T-helper 2 cell (primary cell): ENCODE results near the gene SLX4IP.

Experiments
- DNase-seq, 5 experiments: peaks; one replicate each; pipeline versions ENCODE4 v3.0.0 to v3.0.0-alpha.2; 2012 to 2022

SLX4IP gene

DNA sequence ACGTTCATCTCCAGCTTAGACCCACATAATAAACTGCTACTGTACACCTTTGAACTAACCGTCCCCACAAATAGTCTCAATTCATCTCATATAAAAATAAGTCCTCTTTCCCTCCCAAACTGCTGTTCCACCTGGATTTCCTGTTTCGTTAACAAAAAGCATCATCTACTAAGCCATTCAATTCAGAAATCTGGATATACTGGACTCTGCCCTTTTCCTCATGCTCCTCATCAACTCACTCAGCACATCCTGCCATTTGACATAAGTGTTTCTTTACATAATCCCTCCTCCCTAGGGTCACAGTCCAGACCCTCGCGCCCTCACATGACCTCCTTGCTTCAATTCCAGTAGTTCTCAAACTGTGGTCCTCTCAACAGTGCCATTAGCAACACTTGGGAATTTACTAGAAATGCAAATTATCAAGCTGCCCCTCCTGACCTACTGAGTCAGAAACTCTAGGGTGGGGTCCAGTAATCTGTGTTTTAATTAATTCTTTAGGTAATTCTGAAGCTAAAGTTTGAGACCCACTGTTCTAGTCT, 5.6 kb upstream of the SLX4IP start:
- no peak for DNase-seq

DNA sequence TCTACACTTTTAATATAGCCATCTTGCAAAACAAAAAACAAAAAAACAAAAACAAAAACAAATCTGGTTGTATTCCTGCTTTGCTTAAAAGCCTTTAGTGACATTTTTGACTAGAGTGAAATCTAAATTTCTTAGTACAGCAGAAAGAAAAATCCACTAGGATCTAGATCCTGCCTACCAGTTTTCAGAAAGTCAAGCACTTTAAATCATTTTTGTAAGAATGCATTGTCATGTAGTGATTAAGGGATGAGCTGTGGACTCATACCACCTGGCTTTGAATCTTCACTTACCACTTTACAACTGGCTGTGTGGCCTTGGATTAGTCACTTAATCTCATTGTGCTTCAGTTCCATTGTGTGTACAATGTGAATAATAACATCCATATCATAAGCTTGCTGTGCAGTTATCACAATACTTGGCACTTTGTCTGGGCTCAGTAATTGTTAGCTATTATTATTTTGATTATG, 5.1 kb upstream of the SLX4IP start:
- peak in 1 of 5 experiments; percentile 58 for DNase-seq

DNA sequence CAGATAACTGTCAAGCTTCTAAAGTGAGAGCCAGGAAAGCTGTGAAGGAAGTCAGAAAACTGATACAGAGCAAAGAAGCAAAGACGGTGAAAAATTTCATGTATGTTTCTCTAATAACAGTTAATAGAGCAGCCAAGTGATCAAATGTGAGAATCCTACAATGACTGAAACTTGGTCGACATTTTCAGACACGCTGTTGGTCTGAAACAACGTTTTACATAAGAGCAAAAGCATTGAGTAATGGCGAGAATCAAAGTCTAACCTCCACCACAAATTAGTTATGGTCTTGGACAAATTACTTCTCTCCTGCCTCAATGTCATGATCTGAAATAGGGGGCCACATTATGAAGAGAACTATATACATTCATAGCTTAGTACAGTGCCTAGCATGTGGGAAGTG, 4.4 kb upstream of the SLX4IP start:
- DNase-seq = no peak

DNA sequence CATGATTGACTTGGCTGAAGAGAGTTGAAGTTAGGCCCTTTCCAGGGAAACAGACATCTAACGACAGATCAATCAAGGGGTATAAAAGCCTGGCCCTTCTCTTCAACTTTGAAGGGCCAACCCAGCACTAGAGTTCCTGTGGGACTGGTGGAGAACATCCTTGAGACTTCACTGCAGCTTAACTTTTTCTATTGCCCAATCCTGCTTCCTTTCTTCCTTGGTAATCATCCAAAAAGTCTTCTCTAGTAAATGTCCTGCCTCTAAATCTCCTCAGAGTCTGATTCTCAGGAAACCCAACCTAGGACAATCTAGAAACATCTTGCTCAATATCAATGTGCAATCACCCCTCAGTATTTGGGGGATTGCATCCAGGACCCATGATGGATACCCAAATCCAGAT, 3.0 kb upstream of the SLX4IP start:
- no peak for DNase-seq

DNA sequence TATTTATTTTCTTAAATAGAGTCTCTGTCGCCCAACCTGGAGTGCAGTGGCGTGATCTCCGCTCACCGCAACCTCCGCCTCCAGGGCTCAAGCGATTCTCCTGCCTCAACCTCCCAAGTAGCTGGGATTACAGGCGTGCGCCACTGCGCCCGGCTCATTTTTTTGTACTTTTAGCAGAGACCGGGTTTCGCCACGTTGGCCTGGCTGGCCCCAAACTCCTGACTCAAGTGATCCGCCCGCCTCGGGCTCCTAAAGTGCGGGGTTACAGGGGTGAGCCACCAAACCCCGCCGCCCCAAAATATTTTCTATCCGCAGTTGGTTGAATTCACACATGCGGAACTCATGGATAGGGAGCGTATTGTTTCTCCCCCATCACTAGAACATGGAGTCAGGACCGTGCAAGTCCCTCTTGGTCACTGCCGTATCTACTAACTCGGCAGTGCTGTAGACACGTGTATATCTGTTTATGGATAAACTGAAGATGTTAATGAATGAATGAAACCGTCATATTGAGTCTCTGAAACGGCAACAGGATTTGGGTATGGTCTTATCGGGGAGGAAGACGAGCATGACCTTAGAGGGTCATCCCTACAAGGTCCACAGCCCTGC, 2.0 kb upstream of the SLX4IP start:
- no peak for DNase-seq

DNA sequence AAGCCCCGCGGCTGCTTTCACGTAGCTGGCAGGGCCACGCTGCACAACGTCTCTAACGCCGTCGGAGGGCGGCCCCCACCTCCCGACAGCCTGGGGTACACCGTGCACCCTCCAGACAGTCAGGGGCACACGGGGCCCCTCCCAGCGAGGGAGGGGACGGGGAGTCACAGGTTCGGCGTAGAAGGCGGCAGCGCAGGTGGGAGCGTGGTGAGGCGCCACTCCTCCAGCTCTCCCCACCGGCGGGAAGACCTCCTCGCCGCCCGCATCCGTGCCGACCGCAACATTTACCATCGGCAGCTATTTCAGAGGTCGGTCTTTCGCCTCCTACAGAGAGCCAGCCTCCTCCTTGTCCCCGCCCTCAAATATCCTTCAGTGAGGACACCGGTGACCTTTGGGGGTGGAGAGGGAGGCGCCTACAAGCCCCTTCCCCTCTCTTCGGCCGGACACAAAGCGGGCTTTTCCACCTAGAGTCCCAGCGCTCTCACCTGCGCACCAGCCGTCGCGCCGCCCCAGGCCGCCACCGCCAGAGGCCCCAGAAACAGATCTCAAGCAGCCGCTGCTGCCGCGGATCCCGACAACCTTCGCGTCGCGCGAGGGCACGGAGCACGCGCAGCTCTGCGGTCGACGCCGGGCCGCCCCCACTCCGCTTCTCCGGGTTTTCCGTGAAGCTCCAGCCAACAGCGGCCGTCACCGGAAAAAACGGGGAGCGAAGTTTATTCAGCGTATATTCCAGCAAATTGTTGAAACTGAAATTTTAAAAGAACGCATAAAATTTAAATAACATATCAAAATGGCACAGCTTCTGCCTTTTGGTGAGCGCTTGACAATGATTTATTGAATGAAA, 1.3 kb upstream of the SLX4IP start, which contains the start of gene MKKS:
Gene MKKS (minus strand): TSS at position 600 of the 844 bp plus-strand sequence. CDS start 20,708 bp downstream, outside the sequence.
- DNase-seq = peak; percentile 70 to 95 (median 82)

DNA sequence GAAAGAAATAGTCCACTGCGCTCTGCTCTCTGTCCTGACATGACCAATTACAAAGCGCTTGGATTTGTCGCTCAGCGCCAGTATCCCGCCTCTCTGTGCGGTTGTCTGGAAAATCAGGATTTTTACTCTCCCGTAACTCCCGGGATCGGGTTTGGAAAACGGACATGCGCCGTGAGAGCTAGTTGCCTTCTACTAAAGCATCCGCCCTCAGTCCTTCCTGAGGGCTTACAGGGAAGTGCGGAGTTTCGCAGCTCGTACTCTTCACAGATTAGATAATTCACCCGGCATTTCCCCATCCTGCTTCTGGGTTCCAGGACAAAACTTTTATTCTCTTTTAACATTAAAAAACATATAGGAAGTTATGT, 656 bp upstream of the SLX4IP start:
- peak; percentile 22 to 91 (median 67) for DNase-seq

DNA sequence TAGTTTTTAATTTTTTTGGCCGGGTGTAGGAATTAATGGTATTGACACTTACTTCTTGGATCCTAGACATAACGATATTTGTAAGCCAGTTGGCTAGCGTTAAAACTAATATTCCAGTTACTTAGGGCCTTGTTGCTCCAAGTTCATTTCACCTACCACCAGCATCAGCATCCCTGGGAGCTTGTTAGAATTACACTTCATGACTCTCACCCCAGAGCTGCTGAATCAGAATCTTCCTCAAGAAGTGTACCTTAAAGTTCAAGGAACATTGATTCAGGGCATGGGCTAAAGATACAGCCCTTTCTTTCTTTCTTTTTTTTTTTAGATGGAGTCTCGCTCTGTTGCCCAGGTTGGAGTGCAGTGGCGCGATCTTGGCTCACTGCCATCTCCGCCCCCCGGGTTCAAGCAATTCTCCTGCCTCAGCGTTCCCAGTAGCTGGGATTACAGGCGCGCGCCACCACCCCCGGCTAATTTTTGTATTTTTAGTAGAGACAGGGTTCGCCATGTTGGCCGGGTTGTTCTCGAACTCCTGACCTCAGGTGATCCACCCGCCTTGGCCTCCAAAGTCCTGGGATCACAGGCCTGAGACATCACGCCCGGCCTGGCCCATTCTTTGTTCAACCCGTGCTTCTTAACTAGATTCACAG, 1.1 kb downstream of the SLX4IP start:
- no peak for DNase-seq

DNA sequence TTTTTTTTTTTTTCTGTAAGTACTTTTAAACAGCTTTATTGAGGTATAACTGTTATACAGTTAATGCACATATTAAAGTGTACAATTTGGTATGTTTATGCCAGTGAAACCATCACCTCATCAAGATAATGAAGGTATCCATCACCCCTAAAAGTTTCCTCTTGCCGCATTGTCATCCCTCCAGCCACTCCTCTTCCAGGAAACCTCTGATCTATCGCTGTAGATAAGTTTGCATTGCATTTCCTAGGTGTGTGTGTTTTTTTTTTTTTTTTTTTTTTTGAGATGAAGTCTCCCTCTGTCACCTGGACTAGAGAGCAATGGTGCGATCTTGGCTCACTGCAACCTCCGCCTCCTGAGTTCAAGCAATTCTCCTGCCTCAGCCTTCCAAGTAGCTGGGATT, 3.1 kb downstream of the SLX4IP start:
- peak in 1 of 5 experiments; percentile 70 for DNase-seq

DNA sequence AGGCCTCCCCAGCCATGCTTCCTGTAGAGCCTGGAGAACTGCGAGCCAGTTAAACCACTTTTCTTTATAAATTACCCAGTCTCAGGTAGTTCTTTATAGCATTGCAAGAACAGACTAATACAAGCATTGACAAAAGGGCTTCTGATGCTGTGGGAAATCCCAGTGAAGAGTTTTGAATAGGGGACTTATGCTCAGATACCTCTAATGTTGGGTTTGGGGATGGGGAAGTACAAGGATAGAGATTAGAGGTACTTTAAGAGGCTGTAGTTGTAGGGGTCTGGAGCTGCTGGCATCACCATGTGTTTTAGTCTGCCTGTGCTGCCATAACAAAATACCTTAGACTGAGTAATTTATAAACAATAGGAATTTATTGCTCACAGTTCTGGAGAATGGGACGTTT, 8.8 kb downstream of the SLX4IP start:
- no peak for DNase-seq

DNA sequence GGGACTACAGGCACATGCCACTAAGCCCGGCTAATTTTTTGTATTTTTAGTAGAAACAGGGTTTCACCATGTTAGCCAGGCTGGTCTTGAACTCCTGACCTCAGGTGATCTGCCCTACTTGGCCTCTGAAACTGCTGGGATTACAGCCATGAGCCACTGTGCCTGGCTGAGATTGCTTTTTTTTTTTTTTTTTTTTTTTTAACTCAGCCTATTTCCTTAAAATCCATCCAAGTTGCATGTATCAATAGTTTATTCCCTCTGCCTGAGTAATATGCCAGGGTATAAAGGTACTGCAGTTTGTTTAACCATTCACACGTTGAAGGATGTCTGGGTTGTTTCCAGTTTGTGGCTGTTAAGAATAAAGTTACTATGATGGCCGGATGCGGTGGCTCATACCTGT, 10.7 kb downstream of the SLX4IP start:
- DNase-seq = peak in 1 of 5 experiments; percentile 62

DNA sequence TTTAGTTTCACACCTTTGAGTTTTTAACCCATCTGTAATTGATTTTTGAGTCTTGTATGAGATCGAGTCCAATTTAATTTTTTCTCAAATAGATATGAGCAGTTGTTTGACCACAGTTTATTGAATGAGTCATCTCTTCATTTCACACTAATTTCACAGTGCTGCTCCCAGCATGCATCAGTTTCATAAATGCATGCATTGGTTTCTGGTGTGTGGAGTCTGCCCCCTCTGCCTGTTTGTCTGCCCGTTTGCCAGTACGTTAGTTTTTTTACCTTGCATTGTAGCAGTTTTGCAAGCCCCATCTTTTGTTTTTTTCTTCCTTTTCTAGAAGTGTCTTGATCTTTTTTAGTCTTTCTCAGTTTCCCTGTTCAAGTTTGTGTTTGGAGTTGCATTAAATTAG, 11.9 kb downstream of the SLX4IP start:
- peak in 3 of 5 experiments; percentile 12 to 97 (median 41) for DNase-seq

DNA sequence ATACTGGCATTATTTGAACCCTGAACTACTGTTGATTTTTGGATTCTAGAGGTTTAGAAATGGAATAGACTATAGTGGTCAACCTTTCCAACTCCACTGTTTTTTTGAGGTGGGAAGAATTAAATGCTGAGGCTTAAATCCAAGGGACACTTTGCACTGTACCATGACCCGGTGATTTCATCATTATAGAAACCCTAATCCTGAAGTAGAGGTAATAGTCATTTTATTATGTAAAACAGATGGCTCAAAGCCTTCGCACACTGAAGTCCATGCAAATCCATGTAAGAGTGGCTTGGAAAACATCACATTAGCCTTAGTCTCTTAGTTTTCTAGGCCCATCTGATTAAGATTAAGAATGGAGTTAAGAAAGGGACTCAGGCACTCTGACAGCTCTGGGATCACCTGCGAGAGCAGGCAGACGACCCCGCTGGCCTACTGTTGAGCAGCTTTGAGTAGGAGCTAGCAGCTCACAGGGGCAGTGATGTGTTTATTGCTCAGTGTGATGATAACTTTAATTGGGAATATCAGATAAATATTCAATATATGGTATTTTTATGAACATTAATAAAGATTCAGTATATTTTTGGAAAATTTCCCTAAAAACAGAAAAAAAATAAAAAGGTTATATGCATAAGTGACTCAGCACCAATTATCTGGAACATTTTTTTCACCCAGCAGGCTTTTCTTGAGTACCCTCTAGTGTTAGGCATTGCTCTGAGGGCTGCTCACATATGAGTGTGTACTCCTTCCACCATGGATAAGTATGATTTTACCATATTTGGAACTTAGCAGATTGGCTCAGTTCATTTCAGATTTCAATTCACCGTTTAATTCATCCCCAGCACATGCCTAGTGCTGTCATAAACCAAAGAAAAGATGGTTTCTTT, 13.4 kb downstream of the SLX4IP start:
- no peak for DNase-seq

DNA sequence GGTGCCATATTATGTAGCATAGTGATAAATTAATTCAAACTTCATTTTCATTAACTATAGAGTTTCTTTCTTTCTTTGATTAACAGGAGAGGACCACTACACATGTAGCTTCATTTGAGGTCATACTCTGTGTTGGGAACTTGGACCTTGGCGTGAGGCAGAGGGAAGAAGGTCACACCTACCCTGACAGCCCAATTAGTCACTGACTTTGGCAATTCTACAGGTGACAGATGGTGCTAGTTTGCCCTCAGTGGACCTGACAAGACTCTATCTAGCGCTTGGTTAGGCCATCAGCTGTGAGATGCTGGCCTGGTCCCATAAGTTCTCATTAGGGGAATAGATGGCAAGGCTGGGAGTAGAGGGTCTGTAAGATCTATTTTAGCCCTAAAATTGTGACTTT, 14.2 kb downstream of the SLX4IP start:
- DNase-seq = no peak

DNA sequence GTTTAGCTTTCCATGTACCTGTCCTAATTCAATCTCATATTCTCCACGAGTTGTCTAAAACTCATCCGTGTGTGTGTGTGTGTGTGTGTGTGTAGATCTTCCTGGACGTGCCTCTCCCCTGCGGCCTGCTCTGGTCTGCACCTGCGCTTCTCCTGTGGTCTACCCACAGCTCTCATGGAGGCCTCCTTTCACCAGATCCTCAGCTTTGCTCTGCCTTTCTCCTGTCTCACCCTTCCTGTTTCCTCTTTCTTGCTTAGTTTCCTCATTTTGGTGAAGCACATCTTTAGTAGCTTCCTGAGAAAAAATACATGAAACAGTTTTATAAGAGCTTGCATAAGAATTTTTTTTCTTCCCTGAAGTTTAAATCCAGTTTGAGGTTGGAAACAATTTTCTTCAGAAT, 18.1 kb downstream of the SLX4IP start:
- peak in 2 of 5 experiments; percentile 7 to 89 for DNase-seq

DNA sequence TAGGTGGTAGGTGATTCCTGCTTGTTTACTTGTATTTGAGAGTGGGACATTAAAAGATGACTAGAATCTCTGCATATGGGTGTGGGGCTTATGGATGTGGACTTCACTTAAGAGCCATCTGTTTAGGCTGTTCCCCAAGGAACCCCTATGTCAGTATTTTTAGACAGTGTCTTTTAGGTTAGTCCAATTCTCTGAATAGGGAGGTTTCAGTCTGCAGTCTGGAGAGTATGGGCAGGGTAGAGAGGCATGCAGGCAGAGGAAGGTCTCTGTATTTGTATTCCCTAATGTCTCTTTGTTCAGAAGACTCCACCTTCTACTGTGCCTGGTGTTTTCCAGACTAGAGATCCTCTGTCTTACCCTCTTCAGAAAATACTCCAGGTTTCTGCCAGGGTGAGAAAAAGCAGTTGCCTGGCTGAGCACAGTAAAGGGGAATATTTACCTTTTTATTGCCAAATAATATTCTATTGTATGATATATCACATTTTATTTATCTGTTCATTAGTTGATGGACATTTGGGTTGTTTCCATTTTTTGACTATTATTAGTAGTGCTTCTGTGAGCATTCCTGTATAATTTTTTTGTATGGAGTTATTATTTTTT, 19.1 kb downstream of the SLX4IP start:
- no peak for DNase-seq

DNA sequence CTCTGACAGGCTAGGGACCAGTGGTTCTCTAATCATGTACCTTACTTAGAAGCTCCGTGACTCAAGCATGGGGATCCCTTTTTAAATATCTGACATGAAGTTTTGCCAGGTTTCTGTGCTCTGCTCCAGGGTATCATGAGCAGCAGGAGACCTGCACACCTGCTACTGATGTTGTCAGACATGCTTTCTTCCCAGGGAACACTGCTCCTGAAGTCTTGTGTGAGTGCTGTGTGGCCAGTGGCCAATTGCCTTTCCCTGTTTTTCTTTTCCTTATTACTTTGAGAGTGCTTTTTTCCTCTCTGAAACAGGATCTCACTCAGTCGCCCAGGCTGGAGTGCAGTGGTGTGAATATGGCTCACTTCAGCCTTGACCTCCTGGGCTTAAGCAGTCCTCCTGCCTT, 26.4 kb downstream of the SLX4IP start:
- no peak for DNase-seq

DNA sequence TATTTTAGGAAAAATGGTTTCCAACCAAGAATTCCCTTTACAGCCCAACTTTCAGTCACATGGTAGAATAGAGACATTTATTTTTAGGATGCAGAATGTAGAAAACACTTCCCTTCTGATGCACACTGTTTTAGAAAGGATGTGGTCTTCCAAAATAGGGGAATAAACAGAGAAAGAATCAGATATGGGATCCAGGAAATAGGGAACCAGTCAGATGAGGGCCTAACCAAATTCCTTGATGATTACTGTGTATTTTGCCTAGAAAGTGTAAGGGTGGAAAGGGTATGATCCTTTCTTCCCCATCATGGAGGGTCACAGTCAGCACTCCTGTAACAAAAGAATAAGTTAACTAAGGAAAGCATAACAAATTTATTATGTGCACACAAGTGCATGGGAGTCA, 27.4 kb downstream of the SLX4IP start:
- no peak for DNase-seq

DNA sequence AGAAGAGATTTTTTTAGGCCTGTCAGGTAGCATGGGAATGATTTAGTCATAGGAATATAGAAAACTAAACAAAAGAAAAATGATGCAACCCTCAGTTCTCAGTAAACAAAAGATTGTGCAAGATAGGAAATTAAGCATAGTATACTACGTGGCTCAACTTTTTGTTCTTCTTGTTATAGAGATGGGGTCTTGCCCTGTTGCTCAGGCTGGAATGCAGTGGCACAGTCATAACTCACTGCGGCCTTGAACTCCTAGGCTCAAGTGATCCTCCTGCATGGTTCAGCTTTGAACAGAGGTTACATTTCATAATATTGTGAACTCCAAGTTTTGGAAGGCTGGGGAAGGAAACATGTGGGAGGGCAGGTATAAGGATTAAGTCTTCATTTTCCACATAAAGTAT, 28.5 kb downstream of the SLX4IP start:
- DNase-seq = no peak

DNA sequence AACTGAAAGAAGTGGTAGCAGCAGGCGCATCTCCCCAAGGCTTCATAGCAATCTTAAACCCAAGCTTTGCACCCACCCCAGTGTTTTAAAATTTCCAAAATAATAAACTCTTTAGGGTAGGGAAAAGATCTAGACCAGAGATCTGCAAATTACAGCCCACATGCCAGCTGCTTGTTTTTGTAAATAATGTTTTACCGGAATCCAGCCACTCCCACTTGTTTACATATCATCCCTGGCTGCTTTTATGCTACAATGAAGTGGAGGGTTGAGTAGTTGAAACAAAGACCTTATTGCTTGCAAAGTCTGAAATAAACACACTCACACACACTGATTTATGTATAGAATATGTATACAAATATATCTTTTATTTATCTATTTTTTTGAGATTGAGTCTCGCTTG, 30.0 kb downstream of the SLX4IP start:
- no peak for DNase-seq

DNA sequence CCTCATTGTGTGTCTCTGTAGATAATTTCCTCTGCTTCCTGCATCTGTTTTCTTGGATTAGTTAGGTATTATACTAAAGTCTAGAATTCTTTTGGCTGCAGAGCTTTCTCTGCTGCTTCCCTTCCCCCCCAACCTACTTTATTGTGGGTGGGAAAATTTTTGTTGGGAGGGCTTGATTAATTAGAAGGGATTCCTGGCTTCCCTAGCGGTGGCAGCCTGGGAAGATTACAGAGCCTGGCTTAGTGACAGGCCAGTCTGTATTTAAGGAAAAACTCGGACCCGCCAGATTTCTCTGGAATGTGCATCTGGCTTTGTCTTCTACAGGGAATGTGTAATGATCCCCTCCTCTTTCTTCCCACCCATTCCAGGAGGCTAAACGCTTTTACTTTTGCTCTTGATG, 31.2 kb downstream of the SLX4IP start:
- DNase-seq = no peak

DNA sequence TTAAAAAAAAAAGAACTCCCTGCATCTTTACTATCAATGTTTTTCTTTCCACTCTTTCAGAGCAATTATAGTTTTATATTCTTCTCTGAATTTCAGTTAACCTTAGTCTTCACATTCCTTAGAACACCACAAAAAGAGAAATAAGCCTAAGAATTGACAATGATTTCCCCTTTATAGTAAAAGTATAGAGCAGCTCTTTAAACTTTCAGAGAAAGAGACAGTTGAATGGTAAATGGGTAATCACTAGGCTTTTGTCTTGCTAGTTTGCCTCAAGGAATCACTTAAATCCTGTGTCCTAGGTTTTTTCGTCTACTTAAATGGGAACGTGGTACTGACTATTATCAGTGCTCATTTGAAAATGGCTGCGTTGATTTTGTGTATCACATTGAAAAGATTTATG, 31.8 kb downstream of the SLX4IP start:
- no peak for DNase-seq
